Thoracic aorta (tissue), 2 donors: Measurements from ENCODE around the gene KCNK5. TPM values are rescaled to one million over a fixed set of nuclear protein-coding genes. Genes with fewer than 3 reads are reported as not detected.

Experiments
- ATAC-seq: fragments of 150-250 bp; one replicate; pipeline ENCODE4 v1.8.0; 2017; ENCODE audit warnings: low read depth; ENCODE audit not compliant: insufficient number of reproducible peaks, low FRiP score
- DNase-seq: peaks from one replicate; pipeline ENCODE4 v3.0.0-alpha.2; 2020; ENCODE audit warnings: low spot score
- H3K27ac ChIP-seq, 2 donors: fragments of 200-600 bp; sonication (generic); 1 replicate in 1 of 2; 2 replicates in 1 of 2; pipeline ENCODE4 v1.5.1; 2016; ENCODE audit warnings: mild to moderate bottlenecking in 2 of 2, moderate library complexity in 2 of 2
- H3K27me3 ChIP-seq: fragments of 200-600 bp; sonication (generic); replicated peaks from 2 replicates; pipeline ENCODE4 v1.6.0; 2016; ENCODE audit warnings: mild to moderate bottlenecking; ENCODE audit not compliant: insufficient read depth
- H3K36me3 ChIP-seq: fragments of 200-600 bp; sonication (generic); one replicate; pipeline ENCODE4 v1.5.1; 2016
- H3K4me1 ChIP-seq, 2 donors: fragments of 200-600 bp; sonication (generic); 1 replicate in 1 of 2; 2 replicates in 1 of 2; pipeline versions ENCODE4 v1.5.1 to v1.6.0; 2016; ENCODE audit warnings: low read depth in 2 of 2, mild to moderate bottlenecking in 1 of 2; ENCODE audit not compliant: control insufficient read depth in 1 of 2
- H3K4me3 ChIP-seq: fragments of 200-600 bp; sonication (generic); 2 replicates; pipeline ENCODE4 v1.5.1; 2016; ENCODE audit warnings: mild to moderate bottlenecking
- H3K9me3 ChIP-seq: fragments of 200-600 bp; sonication (generic); 2 replicates; pipeline ENCODE4 v1.5.1; 2016
- CTCF ChIP-seq: fragments of 200-600 bp; sonication (generic); IDR thresholded peaks from one replicate; pipeline ENCODE4 v1.5.1; 2019; ENCODE audit warnings: antibody characterized with exemption
- total RNA-seq, 2 donors: library from RNA; depleted of rRNA; stranded (reverse); fragments of >200 nt; gene quantifications; one replicate each; pipeline versions ENCODE4 v1.1.0 to v1.2.3, GENCODE V29; 2016

The KCNK5 gene
- total RNA-seq, 2 donors from 2014 or later = 0.41 to 8.6 TPM

- Histone ChIP-seq H3K27ac (no peak overlapping the region), H3K36me3 (no peaks in the 10 kb centered on the region), H3K4me3 (no peak overlapping the region), H3K9me3 (no peaks in the 10 kb centered on the region), H3K4me1 (peaks cover 3 to 13% of the 10 kb centered on the region in 2 donors), H3K27me3 (no peaks in the 10 kb centered on the region)
- DNase-seq = no peak
- TF ChIP-seq CTCF = no peak
- ATAC-seq = no peak
Observed at GRCh38 chr6:39215640-39216158, 13.6 kb downstream of the KCNK5 start.

DNA sequence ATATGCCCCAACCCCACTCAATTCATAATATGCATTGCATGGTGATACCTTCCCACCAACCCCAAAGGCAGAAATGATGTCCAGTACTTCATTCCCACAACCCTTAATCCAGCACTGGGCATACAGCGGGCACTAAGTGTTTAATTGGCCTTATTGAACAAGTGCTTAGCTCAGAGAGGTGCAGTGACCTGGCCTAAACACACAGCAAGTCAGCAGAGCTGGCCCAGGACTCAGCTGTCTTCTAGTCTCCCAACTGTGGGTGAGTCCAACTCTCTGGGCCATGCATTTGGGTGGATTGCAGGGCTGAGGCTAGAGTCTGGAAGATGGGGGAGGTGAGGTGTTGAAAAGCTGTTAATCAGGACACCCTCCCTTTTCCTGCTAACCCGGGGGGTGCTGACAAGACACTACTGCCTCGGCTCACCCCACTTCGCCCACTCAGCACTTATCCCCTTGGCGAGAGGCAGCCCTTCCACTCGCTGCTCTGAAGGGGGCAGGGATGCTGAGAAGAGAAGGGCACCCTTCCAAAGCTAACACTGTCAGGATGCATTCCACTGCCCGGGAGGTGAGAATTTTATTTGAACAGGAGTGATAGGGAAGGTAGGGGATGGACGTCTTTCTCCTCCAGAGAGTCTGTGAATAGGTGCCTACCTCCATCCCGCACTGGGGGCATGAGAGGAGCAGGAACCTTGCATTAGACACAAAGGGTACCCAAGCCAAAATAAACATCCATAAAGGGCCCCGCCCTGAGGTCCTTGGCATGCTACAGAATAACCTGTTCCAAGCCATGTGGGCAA lies 14.2 kb downstream of the KCNK5 start:
- Histone ChIP-seq H3K4me1 (peaks cover 3 to 13% of the 10 kb centered on the region in 2 donors), H3K9me3 (no peaks in the 10 kb centered on the region), H3K27me3 (no peaks in the 10 kb centered on the region), H3K27ac (no peak overlapping the region), H3K36me3 (no peaks in the 10 kb centered on the region), H3K4me3 (no peak overlapping the region)
- TF ChIP-seq CTCF = no peak
- DNase-seq (no peak), ATAC-seq (no peak)

DNA sequence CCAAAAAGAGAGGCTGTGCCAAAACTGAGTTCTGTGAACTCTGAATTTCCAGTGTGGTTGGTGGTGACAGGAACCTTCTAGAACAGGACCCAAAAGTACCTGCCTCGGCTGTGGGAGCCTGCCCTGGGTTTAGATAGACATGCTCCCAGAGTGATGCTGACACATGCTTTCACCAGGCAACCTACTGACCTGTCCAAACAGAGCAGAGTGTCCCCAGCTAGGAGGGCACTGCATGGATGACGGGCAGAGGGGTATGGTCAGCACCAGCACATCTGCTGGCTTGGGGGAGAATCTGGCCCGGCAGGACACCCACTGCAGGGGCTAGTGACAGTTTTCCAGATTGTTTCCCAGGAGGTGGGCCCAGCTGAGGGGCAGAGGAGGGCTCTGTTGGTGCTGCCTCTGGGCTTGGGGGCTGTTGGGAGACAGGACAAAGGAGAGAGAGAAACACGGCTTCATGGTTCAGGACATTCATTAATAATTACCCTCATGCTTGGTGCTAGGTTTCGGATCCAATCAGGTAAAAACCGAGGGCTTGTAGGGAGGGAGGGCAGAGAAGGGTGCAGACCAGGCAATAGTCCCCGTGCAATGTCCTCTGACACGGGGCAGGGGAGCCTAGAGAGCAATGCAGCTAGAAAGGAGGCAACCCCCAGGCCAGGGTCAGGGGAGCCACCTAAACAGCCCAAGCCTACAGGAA lies 15.0 kb downstream of the KCNK5 start:
- Histone ChIP-seq H3K27me3 (no peaks in the 10 kb centered on the region), H3K9me3 (no peaks in the 10 kb centered on the region), H3K27ac (no peak overlapping the region), H3K4me3 (no peak overlapping the region), H3K4me1 (peaks cover 3 to 13% of the 10 kb centered on the region in 2 donors), H3K36me3 (no peaks in the 10 kb centered on the region)
- no peak for DNase-seq
- TF ChIP-seq CTCF = no peak
- no peak for ATAC-seq

DNA sequence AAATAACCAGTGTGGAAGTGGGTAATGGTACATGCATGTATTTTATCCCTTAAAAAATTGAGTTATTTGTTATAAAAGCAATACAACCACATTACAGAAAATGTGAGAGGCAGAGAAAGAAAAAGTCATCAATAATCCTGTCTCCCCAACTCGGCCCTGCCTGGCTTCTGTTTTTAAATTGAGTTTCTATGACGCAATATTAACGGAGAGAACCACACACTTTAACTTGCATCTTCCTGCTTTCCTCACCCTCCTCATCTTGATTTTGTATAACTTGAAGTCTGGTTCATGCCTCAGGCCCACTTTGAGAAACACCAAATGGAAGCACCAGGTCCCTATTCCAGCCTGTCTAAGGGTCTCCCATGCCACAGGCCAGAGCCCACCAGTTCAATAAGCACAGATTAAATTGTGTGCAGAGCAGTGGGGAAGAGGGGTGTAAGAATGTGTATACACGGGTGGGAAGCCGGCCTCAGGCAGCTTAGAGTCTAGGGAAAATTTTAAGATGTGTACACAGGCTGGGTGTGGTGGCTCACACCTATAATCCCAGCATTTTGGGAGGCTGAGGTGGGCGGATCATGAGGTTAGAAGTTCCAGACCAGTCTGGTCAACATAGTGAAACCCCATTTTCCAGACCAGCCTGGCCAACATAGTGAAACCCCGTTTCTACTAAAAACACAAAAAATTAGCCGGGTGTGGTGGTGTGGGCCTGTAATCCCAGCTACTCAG lies 15.9 kb downstream of the KCNK5 start:
- TF ChIP-seq CTCF = no peak

GRCh38 chr6:39211183-39211582 lies 18.1 kb downstream of the KCNK5 start:
- no peak overlapping the region for H3K27ac ChIP-seq
- no peaks in the 10 kb centered on the region for H3K9me3 ChIP-seq
- no peak overlapping the region for H3K4me3 ChIP-seq
- no peak for TF ChIP-seq CTCF
- peaks cover 3 to 8% of the 10 kb centered on the region in 2 donors for H3K4me1 ChIP-seq
- no peak for ATAC-seq
- no peak for DNase-seq
- no peaks in the 10 kb centered on the region for H3K27me3 ChIP-seq
- H3K36me3 ChIP-seq = no peaks in the 10 kb centered on the region

More for the DNA sequence above, 15.9 kb downstream of the KCNK5 start:
- Histone ChIP-seq H3K9me3 (no peaks in the 10 kb centered on the region), H3K27ac (no peak overlapping the region), H3K27me3 (no peaks in the 10 kb centered on the region), H3K36me3 (no peaks in the 10 kb centered on the region), H3K4me3 (no peak overlapping the region), H3K4me1 (peaks cover 3 to 13% of the 10 kb centered on the region in 2 donors)
- DNase-seq = no peak
- no peak for ATAC-seq
